Hepatocyte (in vitro differentiated cells): ENCODE results near the gene CISD3. TPM values are rescaled to one million over a fixed set of nuclear protein-coding genes. Genes with fewer than 3 reads are reported as not detected.

Source experiments
- DNase-seq: peaks from one replicate; pipeline ENCODE4 v3.0.0-alpha.2; 2016; ENCODE audit warnings: low spot score
- H2AFZ ChIP-seq: fragments of 200-600 bp; sonication (generic); 2 replicates; pipeline ENCODE4 v1.6.0; 2016; ENCODE audit warnings: antibody characterized with exemption, mild to moderate bottlenecking
- H3K27ac ChIP-seq: fragments of 200-600 bp; sonication (generic); 2 replicates; pipeline ENCODE4 v1.5.1; 2016; ENCODE audit warnings: mild to moderate bottlenecking
- H3K27me3 ChIP-seq: fragments of 200-600 bp; sonication (generic); 2 replicates; pipeline ENCODE4 v1.6.1; 2016
- H3K36me3 ChIP-seq: fragments of 200-600 bp; sonication (generic); replicated peaks from 2 replicates; pipeline ENCODE4 v1.5.1; 2016; ENCODE audit warnings: low read depth; ENCODE audit not compliant: insufficient read depth
- H3K4me1 ChIP-seq: fragments of 200-600 bp; sonication (generic); 2 replicates; pipeline ENCODE4 v1.5.1; 2016; ENCODE audit warnings: mild to moderate bottlenecking, moderate library complexity; ENCODE audit not compliant: insufficient read depth
- H3K4me2 ChIP-seq: fragments of 200-600 bp; sonication (generic); 2 replicates; pipeline ENCODE4 v1.6.0; 2016
- H3K4me3 ChIP-seq: fragments of 200-600 bp; sonication (generic); 2 replicates; pipeline ENCODE4 v1.5.1; 2016; ENCODE audit warnings: mild to moderate bottlenecking
- H3K79me2 ChIP-seq: fragments of 200-600 bp; sonication (generic); 2 replicates; pipeline ENCODE4 v1.6.0; 2017; ENCODE audit warnings: mild to moderate bottlenecking
- H3K9me2 ChIP-seq: fragments of 200-600 bp; sonication (generic); replicated peaks from 2 replicates; pipeline ENCODE4 v1.6.0; 2017; ENCODE audit warnings: mild to moderate bottlenecking; ENCODE audit not compliant: insufficient read depth
- H3K9me3 ChIP-seq: fragments of 200-600 bp; sonication (generic); 2 replicates; pipeline ENCODE4 v1.5.1; 2016; ENCODE audit warnings: low read depth, mild to moderate bottlenecking
- H4K20me1 ChIP-seq: fragments of 200-600 bp; sonication (generic); 2 replicates; pipeline ENCODE4 v1.6.0; 2016; ENCODE audit warnings: mild to moderate bottlenecking; ENCODE audit not compliant: insufficient read depth, poor library complexity, severe bottlenecking
- EZH2 ChIP-seq: fragments of 200-600 bp; sonication (generic); IDR thresholded peaks from 2 replicates; pipeline ENCODE4 v1.6.1; 2016; ENCODE audit warnings: antibody characterized with exemption, mild to moderate bottlenecking, borderline replicate concordance
- EZH2phosphoT487 ChIP-seq: fragments of 200-600 bp; sonication (generic); IDR thresholded peaks from one replicate; pipeline ENCODE4 v1.6.1; 2018; ENCODE audit warnings: antibody characterized with exemption, mild to moderate bottlenecking, low read depth, moderate library complexity; ENCODE audit not compliant: unreplicated experiment, severe bottlenecking
- WGBS: methylation state at CpG from one replicate; pipeline ENCODE4 v1.1.6; 2016; ENCODE audit warnings: low lambda C conversion rate; ENCODE audit errors: missing lambda C conversion rate; 5-methylcytosine and 5-hydroxymethylcytosine counted together
- polyA plus RNA-seq: library from polyadenylated mRNA; unstranded; fragments of >200 nt; fragmentation: Nextera tagmentation; extraction: Ambion mirVana; gene quantifications from 2 replicates; pipeline ENCODE4 v1.2.1, GENCODE V29; 2016
- total RNA-seq: library from RNA; depleted of rRNA; stranded (reverse); fragments of >200 nt; gene quantifications from 2 replicates; pipeline ENCODE4 v1.2.3, GENCODE V29; 2014
- TF ChIP-seq, protein P1 (sequence below): fragments of 200-600 bp; sonication (generic); IDR thresholded peaks from 2 replicates; pipeline ENCODE4 v1.5.1; 2016; ENCODE audit warnings: antibody characterized with exemption, mild to moderate bottlenecking; ENCODE audit not compliant: poor library complexity

Gene CISD3, protein sequence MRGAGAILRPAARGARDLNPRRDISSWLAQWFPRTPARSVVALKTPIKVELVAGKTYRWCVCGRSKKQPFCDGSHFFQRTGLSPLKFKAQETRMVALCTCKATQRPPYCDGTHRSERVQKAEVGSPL
- total RNA-seq, result 4.9 and 5.0 TPM in 2 replicates
- 37.0 and 41.6 TPM in 2 replicates for polyA plus RNA-seq

DNA sequence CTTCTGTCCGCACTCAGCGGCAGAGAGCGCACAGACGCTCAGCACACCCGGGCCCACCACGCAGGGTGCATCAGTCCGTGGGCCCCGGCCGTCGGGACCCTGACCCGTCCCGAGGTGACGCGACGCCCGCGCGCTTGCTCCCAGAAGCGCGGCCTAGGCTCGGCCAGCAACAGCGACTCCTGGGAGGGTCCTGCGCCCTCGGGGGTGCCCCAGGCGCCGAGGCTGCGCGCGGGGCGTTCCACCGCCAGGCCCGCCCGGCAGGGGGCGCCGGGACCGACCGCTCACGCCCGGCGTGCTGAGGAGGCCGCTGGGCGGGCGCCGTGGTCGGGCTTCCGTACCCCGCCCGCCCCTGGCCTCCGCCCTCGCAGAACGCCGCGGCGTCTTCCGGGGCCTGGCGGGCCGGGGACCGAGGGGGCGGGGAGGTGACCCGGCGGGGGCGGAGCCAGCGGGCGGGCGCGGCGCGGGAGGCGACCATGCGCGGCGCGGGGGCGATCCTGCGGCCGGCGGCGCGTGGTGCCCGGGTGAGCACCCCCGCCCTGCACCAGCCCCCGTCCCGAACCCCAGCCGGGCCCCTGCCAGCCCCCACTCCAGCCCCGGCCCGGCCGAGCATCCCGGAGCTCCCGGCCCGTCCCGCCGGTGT lies at the start of gene CISD3:
CISD3 (plus strand) TSS at position 456 of the 640 bp plus-strand sequence; CDS start at position 474, 18 bp downstream.
- peak within 1 kb of the TSS; percentile 97 for H3K4me2 ChIP-seq
- no peaks in the 10 kb centered on the region for H3K27me3 ChIP-seq
- no peaks in the 10 kb centered on the region for H3K9me2 ChIP-seq
- no peaks in the 10 kb centered on the region for H3K36me3 ChIP-seq
- no peaks in the 10 kb centered on the region for H3K9me3 ChIP-seq
- peak within 1 kb of the TSS; percentile 95 for H3K27ac ChIP-seq
- peak; percentile 96 for DNase-seq
- peaks cover 10% of the 10 kb centered on the region for H4K20me1 ChIP-seq
- peak within 1 kb of the TSS; percentile 88 for H3K4me3 ChIP-seq
- peak within 1 kb of the TSS; percentile 77 for H2AFZ ChIP-seq
- H3K79me2 ChIP-seq, result peaks cover 7% of the 10 kb centered on the region
- peaks cover 23% of the 10 kb centered on the region for H3K4me1 ChIP-seq
- WGBS, result 2% methylated on average over 43 of the region's 92 CpGs
- TF ChIP-seq EZH2phosphoT487 (no peak), EZH2 (no peak)
- TF ChIP-seq, protein P1, sequence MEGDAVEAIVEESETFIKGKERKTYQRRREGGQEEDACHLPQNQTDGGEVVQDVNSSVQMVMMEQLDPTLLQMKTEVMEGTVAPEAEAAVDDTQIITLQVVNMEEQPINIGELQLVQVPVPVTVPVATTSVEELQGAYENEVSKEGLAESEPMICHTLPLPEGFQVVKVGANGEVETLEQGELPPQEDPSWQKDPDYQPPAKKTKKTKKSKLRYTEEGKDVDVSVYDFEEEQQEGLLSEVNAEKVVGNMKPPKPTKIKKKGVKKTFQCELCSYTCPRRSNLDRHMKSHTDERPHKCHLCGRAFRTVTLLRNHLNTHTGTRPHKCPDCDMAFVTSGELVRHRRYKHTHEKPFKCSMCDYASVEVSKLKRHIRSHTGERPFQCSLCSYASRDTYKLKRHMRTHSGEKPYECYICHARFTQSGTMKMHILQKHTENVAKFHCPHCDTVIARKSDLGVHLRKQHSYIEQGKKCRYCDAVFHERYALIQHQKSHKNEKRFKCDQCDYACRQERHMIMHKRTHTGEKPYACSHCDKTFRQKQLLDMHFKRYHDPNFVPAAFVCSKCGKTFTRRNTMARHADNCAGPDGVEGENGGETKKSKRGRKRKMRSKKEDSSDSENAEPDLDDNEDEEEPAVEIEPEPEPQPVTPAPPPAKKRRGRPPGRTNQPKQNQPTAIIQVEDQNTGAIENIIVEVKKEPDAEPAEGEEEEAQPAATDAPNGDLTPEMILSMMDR, result peak; percentile 58

DNA sequence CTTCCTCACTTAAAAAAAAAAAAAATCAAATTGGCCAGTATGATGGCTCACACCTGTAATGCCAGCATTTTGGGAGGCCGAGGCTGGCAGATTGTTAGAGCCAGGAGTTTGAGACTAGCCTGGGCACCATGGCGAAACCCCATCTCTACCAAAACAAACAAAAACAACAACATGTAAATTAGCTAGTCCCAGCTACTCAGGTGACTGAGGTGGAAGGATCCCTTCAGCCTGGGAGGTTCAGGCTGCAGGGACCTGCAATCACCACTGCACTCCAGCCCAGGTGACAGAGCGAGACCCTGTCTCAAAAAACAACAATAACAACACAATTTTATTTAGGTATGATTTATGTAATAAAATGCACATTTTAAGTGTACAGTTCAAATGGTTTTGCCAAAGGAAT lies 49.0 kb upstream of the CISD3 start:
- H3K36me3 ChIP-seq, result no peaks in the 10 kb centered on the region
- no peak overlapping the region for H3K4me2 ChIP-seq
- H3K79me2 ChIP-seq, result no peaks in the 10 kb centered on the region
- WGBS, result 87% methylated on average over 3 of the region's 3 CpGs
- H2AFZ ChIP-seq, result no peak overlapping the region
- H3K4me3 ChIP-seq, result no peak overlapping the region
- H4K20me1 ChIP-seq, result no peaks in the 10 kb centered on the region
- peaks cover under 1% of the 10 kb centered on the region for H3K27me3 ChIP-seq
- TF ChIP-seq EZH2, result no peak
- TF ChIP-seq EZH2phosphoT487, result no peak
- TF ChIP-seq, protein P1, result no peak
- no peaks in the 10 kb centered on the region for H3K9me3 ChIP-seq
- H3K9me2 ChIP-seq, result no peaks in the 10 kb centered on the region
- no peaks in the 10 kb centered on the region for H3K4me1 ChIP-seq
- H3K27ac ChIP-seq, result no peak overlapping the region
- DNase-seq, result no peak

DNA sequence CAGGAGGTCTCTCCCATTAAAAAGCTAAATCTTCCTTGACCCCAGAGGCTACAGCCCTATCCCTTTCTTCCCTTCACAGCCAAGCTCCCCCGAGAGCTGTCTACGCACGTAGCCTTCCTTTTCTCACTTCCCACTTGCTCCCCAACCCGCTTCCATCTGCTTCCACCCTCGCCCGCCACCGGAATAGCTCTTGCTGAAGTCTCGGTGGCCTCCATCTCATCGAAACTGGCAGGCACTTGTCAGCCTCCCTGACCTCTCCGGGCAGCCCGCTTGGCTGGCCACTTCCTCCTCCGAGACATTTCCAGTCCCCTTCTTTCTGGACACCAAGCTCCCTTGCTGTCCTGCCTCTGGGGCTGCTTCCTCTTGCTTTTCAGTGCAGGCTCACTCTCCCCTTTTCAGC lies 44.6 kb upstream of the CISD3 start:
- H3K9me2 ChIP-seq, result no peaks in the 10 kb centered on the region
- no peaks in the 10 kb centered on the region for H3K36me3 ChIP-seq
- H3K4me1 ChIP-seq, result no peaks in the 10 kb centered on the region
- H2AFZ ChIP-seq, result no peak overlapping the region
- no peak overlapping the region for H3K27ac ChIP-seq
- H3K9me3 ChIP-seq, result no peaks in the 10 kb centered on the region
- H3K79me2 ChIP-seq, result no peaks in the 10 kb centered on the region
- TF ChIP-seq EZH2 (no peak), EZH2phosphoT487 (no peak)
- TF ChIP-seq, protein P1, result no peak
- no peaks in the 10 kb centered on the region for H3K27me3 ChIP-seq
- H3K4me3 ChIP-seq, result no peak overlapping the region
- H4K20me1 ChIP-seq, result no peaks in the 10 kb centered on the region
- no peak for DNase-seq
- H3K4me2 ChIP-seq, result no peak overlapping the region
- 90% methylated on average over 12 of the region's 12 CpGs for WGBS
